Measurements from ENCODE around the gene GPATCH8. TPM values are rescaled to one million over a fixed set of nuclear protein-coding genes. Genes with fewer than 3 reads are reported as not detected.

GPATCH8 gene
- total and polyA plus RNA-seq, 9 donors, result 24.0 to 35.8 (median 26.6) TPM

DNA sequence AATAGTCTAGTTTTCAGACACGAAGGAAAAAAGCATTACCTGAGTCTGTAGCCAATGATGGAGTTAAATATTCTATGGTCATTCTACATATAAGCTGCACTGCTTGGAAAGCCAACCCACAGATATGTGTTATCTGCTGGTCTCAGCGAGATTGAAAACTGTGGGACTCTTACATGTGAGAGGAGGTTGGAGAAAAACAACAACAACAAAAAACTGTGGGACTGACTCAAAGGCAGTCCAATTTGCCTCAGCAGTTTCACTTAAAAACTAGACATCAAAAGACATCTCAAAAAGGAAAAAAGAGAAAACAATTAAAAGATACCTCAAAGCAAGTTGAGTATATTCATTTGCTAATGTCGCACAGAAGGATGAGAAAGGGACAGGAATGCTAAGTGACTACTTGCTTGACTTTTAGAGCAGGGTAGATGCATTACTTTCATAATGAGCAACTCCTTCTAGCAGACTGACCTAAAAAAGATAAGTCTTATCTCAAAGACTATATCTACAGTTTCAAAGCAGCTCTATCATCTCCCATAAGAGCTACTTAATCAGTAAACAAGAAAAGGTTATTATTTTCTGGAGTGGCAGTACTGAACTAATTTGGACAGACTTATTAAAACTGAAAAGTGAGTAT is 78.3 kb downstream of the GPATCH8 start:
- no peak overlapping the region for H3K4me3 ChIP-seq (ENCODE audit: low read length)
- no peak overlapping the region for H3K27ac ChIP-seq (ENCODE audit: low read length)
- no peak for DNase-seq
- H3K36me3 ChIP-seq (ENCODE audit: control insufficient read depth, insufficient read depth, low read length), result peaks cover 25% of the 10 kb centered on the region
- no peaks in the 10 kb centered on the region for H3K4me1 ChIP-seq (ENCODE audit: control insufficient read depth, insufficient read depth, low read length)
- no CpG with 5 or more reads among the region's 3 CpGs for WGBS (ENCODE audit: insufficient coverage)
- no peaks in the 10 kb centered on the region for H3K9me3 ChIP-seq (replicated peaks; ENCODE audit: control insufficient read depth, low read depth, low read length)
- no peaks in the 10 kb centered on the region for H3K27me3 ChIP-seq (ENCODE audit: control insufficient read depth, insufficient read depth, low read length)

DNA sequence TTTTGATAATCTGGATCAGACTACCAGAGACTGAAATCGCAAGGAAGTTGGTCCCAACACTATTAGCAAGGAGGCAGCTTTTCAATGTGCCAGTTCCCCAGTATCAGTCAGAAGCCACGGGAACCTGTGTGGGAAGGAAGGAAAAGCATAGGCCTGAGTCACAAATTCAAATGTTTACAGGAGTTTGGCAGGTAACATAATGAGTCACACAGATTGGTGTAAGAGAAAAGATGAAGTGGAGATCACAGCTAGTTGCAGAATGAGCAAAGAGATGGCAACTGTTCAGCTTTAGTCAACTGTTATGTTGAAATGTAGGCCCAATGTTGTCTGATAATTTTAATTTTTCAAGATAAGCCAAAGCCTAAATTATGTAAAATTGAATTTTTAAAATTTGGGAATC is 85.7 kb downstream of the GPATCH8 start:
- peaks cover 25% of the 10 kb centered on the region for H3K36me3 ChIP-seq (ENCODE audit: control insufficient read depth, insufficient read depth, low read length)
- H3K9me3 ChIP-seq (replicated peaks; ENCODE audit: control insufficient read depth, low read depth, low read length), result no peaks in the 10 kb centered on the region
- no peak for DNase-seq
- WGBS (ENCODE audit: insufficient coverage), result 85% methylated on average over 2 of the region's 2 CpGs
- no peak overlapping the region for H3K27ac ChIP-seq (ENCODE audit: low read length)
- H3K27me3 ChIP-seq (ENCODE audit: control insufficient read depth, insufficient read depth, low read length), result no peaks in the 10 kb centered on the region
- H3K4me1 ChIP-seq (ENCODE audit: control insufficient read depth, insufficient read depth, low read length), result no peaks in the 10 kb centered on the region
- H3K4me3 ChIP-seq (ENCODE audit: low read length), result no peak overlapping the region

- no peaks in the 10 kb centered on the region for H3K4me1 ChIP-seq (ENCODE audit: control insufficient read depth, insufficient read depth, low read length)
- no peak for DNase-seq
- peaks cover 19% of the 10 kb centered on the region for H3K36me3 ChIP-seq (ENCODE audit: control insufficient read depth, insufficient read depth, low read length)
- no peak overlapping the region for H3K27ac ChIP-seq (ENCODE audit: low read length)
- H3K27me3 ChIP-seq (ENCODE audit: control insufficient read depth, insufficient read depth, low read length), result no peaks in the 10 kb centered on the region
- no peak overlapping the region for H3K4me3 ChIP-seq (ENCODE audit: low read length)
- H3K9me3 ChIP-seq (replicated peaks; ENCODE audit: control insufficient read depth, low read depth, low read length), result no peaks in the 10 kb centered on the region
- WGBS (ENCODE audit: insufficient coverage), result 100% methylated on average over 2 of the region's 2 CpGs
Observed at GRCh38 chr17:44416558-44417289, 86.5 kb downstream of the GPATCH8 start.

- Histone ChIP-seq H3K27me3 (ENCODE audit: control insufficient read depth, insufficient read depth, low read length) (no peaks in the 10 kb centered on the region), H3K4me1 (ENCODE audit: control insufficient read depth, insufficient read depth, low read length) (no peaks in the 10 kb centered on the region), H3K36me3 (ENCODE audit: control insufficient read depth, insufficient read depth, low read length) (peaks cover 12% of the 10 kb centered on the region), H3K4me3 (ENCODE audit: low read length) (no peak overlapping the region), H3K27ac (ENCODE audit: low read length) (no peak overlapping the region), H3K9me3 (replicated peaks; ENCODE audit: control insufficient read depth, low read depth, low read length) (no peaks in the 10 kb centered on the region)
- DNase-seq, result no peak
- no CpG with 5 or more reads among the region's 1 CpG for whole genome bisulfite sequencing (ENCODE audit: insufficient coverage)
Observed at GRCh38 chr17:44414394-44415155, 88.6 kb downstream of the GPATCH8 start.

- no peak for DNase-seq
- Histone ChIP-seq H3K4me1 (ENCODE audit: control insufficient read depth, insufficient read depth, low read length) (no peaks in the 10 kb centered on the region), H3K9me3 (replicated peaks; ENCODE audit: control insufficient read depth, low read depth, low read length) (no peaks in the 10 kb centered on the region), H3K27ac (ENCODE audit: low read length) (no peak overlapping the region), H3K36me3 (ENCODE audit: control insufficient read depth, insufficient read depth, low read length) (peaks cover 14% of the 10 kb centered on the region), H3K27me3 (ENCODE audit: control insufficient read depth, insufficient read depth, low read length) (no peaks in the 10 kb centered on the region), H3K4me3 (ENCODE audit: low read length) (no peak overlapping the region)
- 92% methylated on average over 2 of the region's 7 CpGs for WGBS (ENCODE audit: insufficient coverage)
Observed at GRCh38 chr17:44409309-44410028, 93.7 kb downstream of the GPATCH8 start.

GRCh38 chr17:44408786-44409185 is 94.4 kb downstream of the GPATCH8 start:
- peaks cover 15% of the 10 kb centered on the region for H3K36me3 ChIP-seq (ENCODE audit: control insufficient read depth, insufficient read depth, low read length)
- whole genome bisulfite sequencing (ENCODE audit: insufficient coverage), result 92% methylated on average over 1 of the region's 4 CpGs
- no peaks in the 10 kb centered on the region for H3K4me1 ChIP-seq (ENCODE audit: control insufficient read depth, insufficient read depth, low read length)
- H3K27me3 ChIP-seq (ENCODE audit: control insufficient read depth, insufficient read depth, low read length), result no peaks in the 10 kb centered on the region
- no peak for DNase-seq
- H3K9me3 ChIP-seq (replicated peaks; ENCODE audit: control insufficient read depth, low read depth, low read length), result no peaks in the 10 kb centered on the region
- no peak overlapping the region for H3K27ac ChIP-seq (ENCODE audit: low read length)
- no peak overlapping the region for H3K4me3 ChIP-seq (ENCODE audit: low read length)

- 100% methylated on average over 1 of the region's 5 CpGs for WGBS (ENCODE audit: insufficient coverage)
- no peak for DNase-seq
- no peaks in the 10 kb centered on the region for H3K9me3 ChIP-seq (replicated peaks; ENCODE audit: control insufficient read depth, low read depth, low read length)
- H3K27me3 ChIP-seq (ENCODE audit: control insufficient read depth, insufficient read depth, low read length), result no peaks in the 10 kb centered on the region
- no peak overlapping the region for H3K27ac ChIP-seq (ENCODE audit: low read length)
- no peaks in the 10 kb centered on the region for H3K4me1 ChIP-seq (ENCODE audit: control insufficient read depth, insufficient read depth, low read length)
- H3K36me3 ChIP-seq (ENCODE audit: control insufficient read depth, insufficient read depth, low read length), result peaks cover 48% of the 10 kb centered on the region
- H3K4me3 ChIP-seq (ENCODE audit: low read length), result no peak overlapping the region
Observed at GRCh38 chr17:44402564-44403172, 100.5 kb downstream of the GPATCH8 start.

DNA sequence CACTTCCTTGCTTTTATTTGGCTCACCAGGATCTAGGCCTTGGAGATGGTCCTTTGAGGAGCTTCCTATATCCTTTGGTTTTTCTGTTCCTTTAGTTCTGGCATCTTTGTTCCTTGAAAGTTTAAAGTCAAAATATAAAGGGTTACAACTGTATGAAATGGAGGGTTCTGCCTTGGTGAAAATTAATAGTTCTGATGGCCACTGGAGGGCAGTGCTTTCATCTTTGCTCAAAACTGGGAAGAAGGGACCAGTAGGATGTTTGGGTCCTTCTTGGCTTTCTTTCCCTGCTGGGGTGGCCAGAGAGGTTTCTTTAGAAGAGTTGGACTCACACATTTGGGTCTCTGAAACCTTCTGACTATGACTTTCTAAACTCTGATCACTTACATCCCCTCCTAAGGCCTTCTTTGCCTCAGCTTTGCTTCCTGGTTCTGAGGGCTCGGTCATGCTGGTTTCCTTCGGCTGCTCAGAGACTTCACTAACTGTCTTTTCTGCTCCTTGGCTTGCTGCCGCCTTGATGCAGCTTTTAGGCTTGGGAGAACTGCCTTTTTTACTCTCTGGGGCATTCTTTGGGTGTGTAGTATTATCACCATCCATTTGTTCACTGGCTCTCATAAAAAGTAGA is 102.9 kb downstream of the GPATCH8 start:
- no peak overlapping the region for H3K4me3 ChIP-seq (ENCODE audit: low read length)
- H3K27me3 ChIP-seq (ENCODE audit: control insufficient read depth, insufficient read depth, low read length), result no peaks in the 10 kb centered on the region
- H3K4me1 ChIP-seq (ENCODE audit: control insufficient read depth, insufficient read depth, low read length), result no peaks in the 10 kb centered on the region
- WGBS (ENCODE audit: insufficient coverage), result 100% methylated on average over 2 of the region's 3 CpGs
- no peak for DNase-seq
- peaks cover 60% of the 10 kb centered on the region for H3K36me3 ChIP-seq (ENCODE audit: control insufficient read depth, insufficient read depth, low read length)
- H3K9me3 ChIP-seq (replicated peaks; ENCODE audit: control insufficient read depth, low read depth, low read length), result no peaks in the 10 kb centered on the region
- H3K27ac ChIP-seq (ENCODE audit: low read length), result no peak overlapping the region
